ENCODE results near the gene HSF5.
A peak's percentile ranks its signal among the peaks of the same experiment; 100 is the strongest.

HSF5 gene

GRCh38 chr17:58533616-58534188 lies 45.5 kb upstream of the HSF5 start:
- no peak overlapping the region for H3K27ac ChIP-seq (replicated peaks)
- H3K4me3 ChIP-seq (replicated peaks; ENCODE audit: insufficient read depth, low read length), result no peak overlapping the region
- peaks cover 21% of the 10 kb centered on the region for H3K27me3 ChIP-seq (ENCODE audit: insufficient read depth, poor library complexity, severe bottlenecking)
- TF ChIP-seq REST (IDR thresholded peaks at IDR 0.05; ENCODE audit: insufficient replicate concordance, low read depth), result no peak
- no peak for TF ChIP-seq SPI1 (IDR thresholded peaks at IDR 0.05; ENCODE audit: borderline replicate concordance, low read depth)
- TF ChIP-seq CTCF (IDR thresholded peaks at IDR 0.05; ENCODE audit: insufficient read depth, low read length), result no peak
- TF ChIP-seq POLR2AphosphoS5 (IDR thresholded peaks at IDR 0.05; ENCODE audit: low read depth), result no peak
- no peak for TF ChIP-seq GABPA (IDR thresholded peaks at IDR 0.05; ENCODE audit: low read depth)
- DNase-seq (ENCODE audit: low read depth in 1 of 2, low spot score in 1 of 2), result no peak

GRCh38 chr17:58532555-58532951 lies 44.3 kb upstream of the HSF5 start:
- TF ChIP-seq GABPA (IDR thresholded peaks at IDR 0.05; ENCODE audit: low read depth) (no peak), CTCF (IDR thresholded peaks at IDR 0.05; ENCODE audit: insufficient read depth, low read length) (no peak), POLR2AphosphoS5 (IDR thresholded peaks at IDR 0.05; ENCODE audit: low read depth) (no peak), SPI1 (IDR thresholded peaks at IDR 0.05; ENCODE audit: borderline replicate concordance, low read depth) (no peak), REST (IDR thresholded peaks at IDR 0.05; ENCODE audit: insufficient replicate concordance, low read depth) (no peak)
- H3K27ac ChIP-seq (replicated peaks), result no peak overlapping the region
- no peak for DNase-seq (ENCODE audit: low read depth in 1 of 2, low spot score in 1 of 2)
- H3K4me3 ChIP-seq (replicated peaks; ENCODE audit: insufficient read depth, low read length), result no peak overlapping the region
- H3K27me3 ChIP-seq (ENCODE audit: insufficient read depth, poor library complexity, severe bottlenecking), result peaks cover 21% of the 10 kb centered on the region

GRCh38 chr17:58531661-58532554 lies 43.7 kb upstream of the HSF5 start:
- peaks cover 21% of the 10 kb centered on the region for H3K27me3 ChIP-seq (ENCODE audit: insufficient read depth, poor library complexity, severe bottlenecking)
- no peak overlapping the region for H3K27ac ChIP-seq (replicated peaks)
- H3K4me3 ChIP-seq (replicated peaks; ENCODE audit: insufficient read depth, low read length), result peak overlapping the region; percentile 23
- TF ChIP-seq REST (IDR thresholded peaks at IDR 0.05; ENCODE audit: insufficient replicate concordance, low read depth) (peak; percentile 47), POLR2AphosphoS5 (IDR thresholded peaks at IDR 0.05; ENCODE audit: low read depth) (no peak)
- peak in 1 of 2 experiments; percentile 34 for DNase-seq (ENCODE audit: low read depth in 1 of 2, low spot score in 1 of 2)

Data from HL-60 (cell line).